Measurements from ENCODE around the gene MTMR12.
"Not testable (repeated sequence)": the region's sequence is repeated elsewhere in the genome, so short reads cannot be mapped to it uniquely, and the experiment has no call there.

Gene MTMR12

DNA sequence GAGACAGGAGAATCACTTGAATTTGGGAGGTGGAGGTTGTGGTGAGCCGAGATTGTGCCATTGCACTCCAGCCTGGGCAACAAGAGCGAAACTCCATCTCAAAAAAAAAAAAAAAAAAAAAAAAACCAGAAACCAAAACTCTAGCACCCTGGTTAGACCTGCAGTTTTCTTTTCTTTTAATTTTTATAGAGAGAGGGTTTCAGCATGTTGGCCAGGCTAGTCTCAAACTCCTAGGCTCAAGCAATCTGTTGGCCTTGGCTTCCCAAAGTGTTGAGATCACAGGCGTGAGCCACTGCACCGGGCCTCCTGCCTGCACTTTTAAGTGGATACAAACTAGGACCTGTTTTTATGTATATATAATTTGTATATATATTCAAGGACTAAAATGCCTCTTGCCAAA, 12.9 kb upstream of the MTMR12 start:
- no peak for DNase-seq (ENCODE audit: low read depth in 1 of 2, low spot score in 1 of 2)

DNA sequence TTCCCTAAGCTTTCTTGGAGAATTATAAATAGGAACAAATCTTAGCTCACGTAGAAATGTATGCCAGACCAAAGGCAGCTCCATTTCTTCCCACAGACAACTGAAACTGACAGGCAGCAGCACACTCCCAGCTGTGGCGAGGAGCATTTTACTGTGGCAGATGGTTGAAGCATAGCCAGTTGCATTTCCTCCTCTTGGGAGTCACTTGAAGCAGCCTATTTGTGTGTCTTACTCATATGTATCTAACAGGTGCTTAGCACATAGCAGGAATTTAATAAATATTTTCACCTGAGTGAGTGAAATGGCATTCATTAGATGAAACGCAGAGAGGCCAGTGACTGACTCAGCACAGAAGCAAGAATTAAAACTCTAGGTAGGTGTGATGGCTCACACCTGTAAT, 12.3 kb upstream of the MTMR12 start:
- DNase-seq (ENCODE audit: low read depth in 1 of 2, low spot score in 1 of 2): no peak

DNA sequence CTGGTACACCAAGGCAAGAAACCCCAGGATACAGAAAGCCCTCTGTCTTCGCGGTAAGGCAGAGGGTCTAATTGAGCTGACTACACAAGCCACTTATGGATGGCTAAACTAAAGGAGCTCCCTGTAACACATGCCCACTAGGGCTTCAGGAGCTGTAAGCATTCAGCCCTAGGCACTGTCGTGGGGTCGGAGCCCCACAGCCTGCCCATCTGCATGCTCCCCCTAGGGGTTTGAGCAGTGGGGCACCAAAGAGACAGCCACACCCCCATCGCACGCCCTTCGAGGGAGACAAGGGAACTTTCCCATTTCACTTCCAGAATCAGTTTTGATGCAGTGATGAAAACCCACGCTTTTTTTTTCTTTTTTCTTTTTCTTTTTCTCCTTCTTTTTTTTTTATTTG, 11.0 kb upstream of the MTMR12 start:
- no peak for DNase-seq (ENCODE audit: low read depth in 1 of 2, low spot score in 1 of 2)

DNA sequence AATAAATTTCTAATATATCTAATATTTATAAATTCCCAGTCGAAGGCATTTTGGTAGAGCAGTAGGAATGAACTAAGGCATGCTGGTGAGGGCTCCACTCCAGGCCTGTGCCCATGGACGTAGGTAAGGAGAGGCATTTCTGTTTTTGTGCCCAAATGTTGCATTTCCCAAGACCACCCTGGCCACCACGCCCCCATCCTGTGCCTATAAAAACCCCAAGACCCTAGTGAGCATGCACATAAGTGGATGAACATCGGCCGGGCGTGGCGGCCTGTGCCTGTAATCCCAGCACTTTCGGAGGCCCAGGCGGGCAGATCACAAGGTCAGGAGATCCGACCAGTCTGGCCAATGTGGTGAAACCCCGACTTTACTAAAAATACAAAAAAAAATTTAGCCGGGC, 10.1 kb upstream of the MTMR12 start:
- DNase-seq (ENCODE audit: low read depth in 1 of 2, low spot score in 1 of 2): no peak

DNA sequence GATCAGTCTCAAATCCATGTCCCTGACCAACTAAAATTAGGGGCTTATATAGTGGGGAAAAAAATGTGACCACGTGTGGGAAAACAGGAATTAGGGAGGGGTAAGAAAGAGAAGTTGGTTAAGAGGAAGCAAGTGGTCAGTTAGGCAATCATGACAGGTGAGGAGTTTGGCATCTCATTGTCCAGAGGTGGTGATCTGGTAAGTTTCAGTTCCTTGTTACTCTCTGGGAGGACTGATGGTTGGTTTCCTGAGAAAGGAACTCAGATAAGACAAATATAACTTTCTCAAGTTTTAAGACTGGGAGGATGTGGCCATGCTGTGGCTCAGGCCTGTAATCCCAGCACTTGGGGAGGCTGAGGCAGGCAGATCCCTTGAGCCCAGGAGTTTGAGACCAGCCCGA, 9.0 kb upstream of the MTMR12 start:
- not testable (repeated sequence) for DNase-seq (ENCODE audit: low read depth in 1 of 2, low spot score in 1 of 2)

DNA sequence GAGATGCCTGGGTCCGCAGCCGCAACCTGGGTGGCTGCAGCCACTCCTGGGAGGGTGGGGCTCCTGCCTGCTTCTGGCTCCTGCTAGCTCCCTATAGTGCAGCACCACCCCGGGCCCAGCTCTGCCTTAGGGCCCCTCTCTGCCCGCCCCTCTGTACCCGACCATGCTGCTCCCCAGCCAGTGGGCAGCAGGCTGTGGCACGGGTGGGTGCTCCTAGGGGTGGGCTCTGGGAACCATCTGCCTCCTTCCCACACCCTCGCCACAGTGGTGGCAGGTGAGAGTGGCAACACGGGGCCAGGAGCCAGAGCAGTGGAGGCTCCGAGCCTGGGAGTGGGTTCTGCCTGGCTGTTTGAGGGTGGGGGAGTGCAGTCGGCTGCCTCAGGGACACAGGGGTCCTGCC, 7.8 kb upstream of the MTMR12 start:
- no peak for DNase-seq (ENCODE audit: low read depth in 1 of 2, low spot score in 1 of 2)

DNA sequence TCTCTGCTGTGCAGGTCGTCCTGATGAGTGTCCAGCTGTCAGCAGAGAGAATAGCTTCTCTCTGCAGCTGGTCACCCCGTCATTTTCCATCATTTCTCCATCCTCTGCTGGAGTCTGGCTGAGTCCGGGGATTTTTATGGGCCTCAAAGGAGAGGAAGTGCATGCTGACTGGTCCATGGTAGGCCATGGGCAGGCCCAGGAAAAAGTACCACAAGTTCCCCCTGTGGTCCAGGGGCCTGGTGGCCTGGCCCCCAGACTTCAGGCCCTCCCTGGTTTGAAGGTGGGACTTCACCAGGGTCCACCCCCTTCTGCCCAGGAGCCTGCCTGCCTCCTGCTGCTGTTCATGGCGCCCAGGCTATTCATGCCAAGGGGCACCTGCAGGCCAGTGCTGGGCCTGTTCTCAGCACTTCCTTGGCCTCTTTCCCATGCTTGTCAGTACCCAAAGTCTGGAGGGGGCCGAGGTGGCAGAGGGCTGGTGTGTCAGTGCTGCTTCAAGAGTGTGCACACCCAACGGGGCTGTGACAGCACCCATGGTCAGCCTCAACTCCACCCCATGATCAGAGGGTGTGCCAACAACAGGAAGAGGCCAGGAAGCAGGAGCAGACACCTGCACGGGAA, 7.3 kb upstream of the MTMR12 start:
- no peak for DNase-seq (ENCODE audit: low read depth in 1 of 2, low spot score in 1 of 2)

DNA sequence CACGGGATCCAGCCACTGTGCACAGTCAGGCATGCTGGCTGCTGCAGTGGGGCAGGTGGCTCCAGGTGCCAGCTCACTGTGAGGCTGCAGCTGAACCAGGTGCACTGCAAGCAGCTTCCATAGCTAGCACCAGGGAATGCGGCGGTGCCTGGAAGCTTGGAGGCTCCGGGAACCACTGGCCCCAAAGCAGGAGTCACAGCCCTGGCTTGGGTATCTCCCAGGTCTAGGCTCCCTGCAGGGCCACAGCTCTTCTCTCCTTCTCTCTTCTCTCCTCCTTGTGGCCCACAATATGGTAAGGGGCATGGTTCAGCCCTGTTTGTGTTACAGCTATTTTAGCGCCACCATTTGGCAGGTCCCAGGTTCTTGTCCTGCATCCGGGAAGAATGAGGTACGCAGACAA, 6.7 kb upstream of the MTMR12 start:
- no peak for DNase-seq (ENCODE audit: low read depth in 1 of 2, low spot score in 1 of 2)

DNA sequence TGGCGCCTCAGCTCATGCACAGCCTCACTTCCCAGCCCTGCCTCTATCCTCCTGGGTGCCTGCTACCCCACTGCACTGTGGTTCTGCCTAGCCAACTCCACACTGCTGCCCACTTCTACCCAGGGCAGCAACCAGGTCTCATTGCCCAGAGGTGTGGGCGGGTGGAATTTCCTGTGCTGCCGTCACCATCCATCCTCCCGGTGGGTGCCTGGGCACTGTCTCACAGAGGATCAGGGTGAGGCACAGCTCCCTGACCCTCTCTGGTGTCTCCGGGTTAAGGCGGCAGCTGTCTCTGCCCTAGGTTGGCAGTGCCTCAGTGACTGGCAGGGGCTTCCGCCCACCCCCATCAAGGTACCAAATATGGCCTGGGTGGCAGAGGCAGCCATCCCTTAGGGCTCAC, 4.3 kb upstream of the MTMR12 start:
- no peak for DNase-seq (ENCODE audit: low read depth in 1 of 2, low spot score in 1 of 2)

DNA sequence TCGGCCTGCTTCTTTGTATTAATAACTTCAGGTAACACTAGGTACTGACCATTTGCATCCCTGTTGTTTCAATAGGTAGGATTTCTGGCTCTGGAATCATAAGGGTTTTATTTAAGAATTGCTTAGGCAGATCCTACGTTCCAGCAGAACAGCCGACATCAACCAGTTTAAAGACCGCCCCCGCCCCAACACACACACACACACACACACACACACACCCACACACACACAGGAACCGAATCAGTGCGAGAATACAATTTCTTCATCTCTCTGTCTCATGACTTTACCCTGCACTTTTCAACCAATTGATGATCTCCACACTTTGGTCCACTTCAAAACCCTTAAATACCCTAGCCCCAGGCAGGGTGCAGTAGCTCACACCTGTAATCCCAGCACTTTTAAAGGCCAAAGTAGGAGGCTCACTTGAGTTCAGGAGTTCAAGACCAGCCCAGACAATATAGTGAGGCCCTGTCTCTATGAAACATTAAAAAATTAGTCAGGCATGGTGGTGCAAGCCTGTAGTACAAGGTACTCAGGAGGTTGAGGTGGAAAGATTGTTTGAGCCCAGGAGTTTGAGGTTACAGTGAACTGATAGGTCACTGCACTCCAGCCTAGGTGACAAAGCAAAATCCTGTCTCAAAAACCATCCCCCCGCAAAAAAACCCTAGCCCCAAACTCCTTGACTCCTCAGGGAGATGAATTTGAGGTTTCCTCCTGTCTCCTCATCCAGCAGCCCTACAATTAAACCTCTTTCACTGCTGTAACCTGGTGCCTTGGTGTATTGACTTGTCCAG, 2.7 kb upstream of the MTMR12 start:
- DNase-seq (ENCODE audit: low read depth in 1 of 2, low spot score in 1 of 2): no peak

DNA sequence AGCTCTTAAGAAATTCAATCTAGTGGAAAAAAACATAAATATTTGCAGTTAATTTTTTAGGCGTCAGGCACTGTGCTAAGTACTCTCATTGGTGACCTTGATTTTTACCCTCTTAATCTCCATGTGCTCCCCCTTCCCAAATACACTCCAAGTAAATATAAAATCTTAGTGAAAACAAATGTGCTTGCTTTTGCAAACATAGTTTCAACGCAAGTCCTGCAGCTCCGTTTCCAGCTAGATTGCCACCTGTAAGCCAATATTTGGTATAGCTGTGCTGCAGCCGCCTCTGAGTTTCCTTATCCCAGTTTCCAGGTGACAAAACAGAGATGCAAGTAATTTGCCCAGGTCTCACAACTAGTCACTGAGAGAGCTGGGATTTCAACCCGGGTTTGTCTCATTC, 1.9 kb upstream of the MTMR12 start:
- DNase-seq (ENCODE audit: low read depth in 1 of 2, low spot score in 1 of 2): no peak

DNA sequence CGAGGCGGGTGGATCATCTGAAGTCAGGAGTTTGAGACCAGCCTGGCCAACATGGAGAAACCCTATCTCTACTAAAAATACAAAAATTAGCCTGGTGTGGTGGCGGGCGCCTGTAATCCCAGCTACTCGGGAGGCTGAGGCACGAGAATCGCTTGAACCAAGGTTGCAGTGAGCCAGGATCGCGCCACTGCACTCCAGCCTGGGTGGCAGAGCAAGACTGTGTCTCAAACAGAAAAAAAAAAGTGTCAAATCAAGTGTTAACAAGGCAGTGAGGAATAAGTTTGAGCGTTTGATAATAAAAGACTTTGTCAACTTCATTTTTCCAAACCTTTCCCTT, 1.4 kb upstream of the MTMR12 start:
- DNase-seq (ENCODE audit: low read depth in 1 of 2, low spot score in 1 of 2): not testable (repeated sequence)

DNA sequence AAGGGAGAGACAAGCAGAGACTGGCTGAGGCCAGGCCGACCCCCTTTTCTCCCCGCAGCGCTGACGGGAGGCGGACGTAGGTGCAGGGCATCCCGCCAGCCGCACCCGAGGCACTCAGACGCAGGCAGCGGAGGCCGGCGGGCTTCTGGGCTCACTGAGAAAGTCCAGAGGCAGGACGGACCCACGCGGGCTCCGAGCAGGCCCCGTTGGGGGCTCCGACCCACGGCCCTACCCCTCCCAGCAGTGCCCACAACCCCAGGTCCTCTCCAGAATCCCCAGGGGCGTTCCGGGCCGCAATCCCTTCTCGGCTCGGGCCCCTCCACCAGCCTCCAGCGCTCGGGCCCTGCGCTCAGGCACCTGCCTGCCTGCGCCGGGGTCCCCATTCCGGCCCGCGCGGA, 543 bp downstream of the MTMR12 start:
- DNase-seq (ENCODE audit: low read depth in 1 of 2, low spot score in 1 of 2): peak in 1 of 2 donors; percentile 31

DNA sequence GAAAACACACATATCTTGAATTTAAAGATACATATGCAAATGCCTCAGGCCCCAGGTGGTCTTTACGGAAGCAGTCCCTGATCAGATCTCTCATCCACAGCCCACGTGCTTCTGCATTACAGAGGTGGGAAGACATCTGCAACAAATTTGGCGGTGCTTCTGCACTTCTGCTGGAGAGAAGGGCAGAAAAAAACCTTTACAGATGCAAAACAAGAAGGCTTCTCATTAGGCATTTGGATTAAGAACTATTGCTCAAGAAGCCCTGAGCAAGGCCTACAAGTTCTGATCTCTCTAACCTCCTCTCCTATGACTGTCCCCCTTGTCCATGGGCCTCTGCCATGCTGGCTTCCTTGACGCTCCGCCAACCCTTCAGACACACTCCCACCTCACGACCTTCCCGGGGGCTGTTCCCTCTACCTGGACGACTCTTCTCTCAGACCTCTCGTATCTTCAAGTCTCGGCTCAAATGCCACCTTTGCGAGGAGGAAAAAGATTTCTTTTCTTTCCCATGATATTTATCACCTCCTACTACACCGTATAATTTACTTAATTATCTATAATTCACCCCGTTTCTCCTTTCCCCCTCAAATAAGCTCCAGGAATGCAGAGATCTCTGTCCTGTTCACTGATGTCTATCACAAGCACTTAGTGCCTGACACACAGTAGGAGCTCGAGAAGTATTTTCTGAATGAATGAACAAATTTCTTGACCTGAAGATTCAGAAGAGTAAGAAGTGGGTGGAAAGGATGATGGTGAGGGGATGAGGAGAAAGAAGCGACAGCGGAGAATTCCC, 1.1 kb downstream of the MTMR12 start:
- no peak for DNase-seq (ENCODE audit: low read depth in 1 of 2, low spot score in 1 of 2)

DNA sequence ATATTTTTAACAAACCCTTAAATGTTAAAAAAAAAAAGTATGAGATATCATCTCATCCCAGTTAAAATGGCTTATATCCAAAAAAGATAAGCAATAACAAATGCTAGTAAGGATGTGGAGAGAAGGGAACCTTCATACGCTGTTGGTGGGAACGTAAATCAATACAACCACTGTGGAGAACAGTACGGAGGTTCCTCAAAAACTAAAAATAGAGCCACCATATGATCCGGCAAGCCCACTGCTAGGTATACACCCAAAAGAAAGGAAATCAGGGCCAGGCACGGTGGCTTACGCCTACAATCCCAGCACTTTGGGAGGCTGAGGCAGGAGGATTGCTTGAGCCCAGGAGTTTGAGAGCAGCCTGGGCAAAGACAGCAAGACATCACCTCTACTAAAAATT, 3.0 kb downstream of the MTMR12 start:
- DNase-seq (ENCODE audit: low read depth in 1 of 2, low spot score in 1 of 2): no peak

DNA sequence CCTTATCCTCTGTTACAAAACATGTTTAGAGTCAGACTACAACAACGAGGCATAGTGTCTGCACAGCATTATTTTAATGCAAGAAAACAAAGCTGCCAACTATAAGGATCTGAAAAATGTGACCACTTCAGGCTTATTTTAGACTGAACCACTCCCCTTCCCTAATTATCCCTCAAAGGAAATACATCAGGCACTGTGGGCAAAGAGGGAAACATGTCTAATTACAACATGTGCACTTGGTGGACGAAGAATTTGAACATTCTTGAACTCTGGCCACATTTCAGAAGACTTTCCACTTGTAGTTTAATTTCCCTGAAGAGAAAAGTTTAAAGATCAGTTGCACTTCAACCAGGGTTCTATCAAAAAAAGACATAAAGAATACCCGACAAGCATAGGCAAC, 3.8 kb downstream of the MTMR12 start:
- no peak for DNase-seq (ENCODE audit: low read depth in 1 of 2, low spot score in 1 of 2)

DNA sequence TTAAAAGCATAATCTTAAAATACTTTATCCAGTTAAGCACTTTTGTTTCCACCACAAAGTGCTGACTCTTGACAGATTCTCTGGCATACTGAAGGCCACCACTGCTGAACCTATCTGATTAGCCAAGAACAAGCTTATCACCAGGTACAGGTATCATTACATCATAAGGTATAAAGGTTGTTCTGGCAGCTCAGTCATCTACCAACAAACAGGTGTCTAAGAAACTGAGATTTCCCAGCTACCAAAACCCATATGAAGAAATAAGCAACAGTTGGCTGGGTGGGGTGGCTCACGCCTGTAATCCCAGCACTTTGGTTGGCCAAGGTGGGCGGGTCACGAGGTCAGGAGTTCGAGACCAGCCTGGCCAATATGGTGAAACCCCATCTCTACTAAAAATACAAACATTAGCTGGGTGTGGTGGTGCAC, 5.0 kb downstream of the MTMR12 start:
- DNase-seq (ENCODE audit: low read depth in 1 of 2, low spot score in 1 of 2): no peak

DNA sequence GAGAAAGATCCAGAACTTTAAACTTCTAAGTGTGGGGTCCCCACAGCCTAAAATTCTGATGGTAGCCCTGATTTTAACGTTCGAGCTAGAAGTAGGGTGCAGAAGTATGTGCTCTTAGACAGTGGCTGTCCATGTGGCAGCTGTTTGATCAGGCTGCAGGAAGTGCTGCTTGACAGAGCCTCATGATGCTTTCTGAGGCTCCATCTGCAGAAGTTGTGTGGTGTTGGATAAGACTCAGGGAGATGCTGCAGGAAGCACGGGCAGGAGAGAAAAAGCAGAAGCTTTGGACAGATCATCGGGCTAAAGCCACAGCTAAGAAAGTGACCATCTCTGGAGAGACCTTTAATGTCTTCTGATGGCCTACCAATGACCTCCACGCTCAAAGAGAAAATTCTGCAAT, 8.1 kb downstream of the MTMR12 start:
- no peak for DNase-seq (ENCODE audit: low read depth in 1 of 2, low spot score in 1 of 2)

DNA sequence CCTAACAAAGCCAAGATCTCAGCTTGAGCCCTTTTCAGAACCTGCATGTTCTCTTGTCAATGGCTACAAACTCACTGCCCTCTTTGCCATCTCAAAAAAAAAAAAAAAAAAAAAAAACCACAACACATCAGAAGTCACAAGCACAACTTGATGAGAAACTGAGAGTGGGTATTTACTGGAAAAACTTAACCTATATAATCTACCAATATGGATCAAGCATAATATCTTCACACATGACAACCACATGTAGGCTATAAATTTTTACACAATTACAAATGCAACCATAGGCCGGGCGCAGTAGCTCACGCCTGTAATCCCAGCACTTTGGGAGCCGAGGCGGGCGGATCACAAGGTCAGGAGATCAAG, 9.0 kb downstream of the MTMR12 start:
- no peak for DNase-seq (ENCODE audit: low read depth in 1 of 2, low spot score in 1 of 2)

DNA sequence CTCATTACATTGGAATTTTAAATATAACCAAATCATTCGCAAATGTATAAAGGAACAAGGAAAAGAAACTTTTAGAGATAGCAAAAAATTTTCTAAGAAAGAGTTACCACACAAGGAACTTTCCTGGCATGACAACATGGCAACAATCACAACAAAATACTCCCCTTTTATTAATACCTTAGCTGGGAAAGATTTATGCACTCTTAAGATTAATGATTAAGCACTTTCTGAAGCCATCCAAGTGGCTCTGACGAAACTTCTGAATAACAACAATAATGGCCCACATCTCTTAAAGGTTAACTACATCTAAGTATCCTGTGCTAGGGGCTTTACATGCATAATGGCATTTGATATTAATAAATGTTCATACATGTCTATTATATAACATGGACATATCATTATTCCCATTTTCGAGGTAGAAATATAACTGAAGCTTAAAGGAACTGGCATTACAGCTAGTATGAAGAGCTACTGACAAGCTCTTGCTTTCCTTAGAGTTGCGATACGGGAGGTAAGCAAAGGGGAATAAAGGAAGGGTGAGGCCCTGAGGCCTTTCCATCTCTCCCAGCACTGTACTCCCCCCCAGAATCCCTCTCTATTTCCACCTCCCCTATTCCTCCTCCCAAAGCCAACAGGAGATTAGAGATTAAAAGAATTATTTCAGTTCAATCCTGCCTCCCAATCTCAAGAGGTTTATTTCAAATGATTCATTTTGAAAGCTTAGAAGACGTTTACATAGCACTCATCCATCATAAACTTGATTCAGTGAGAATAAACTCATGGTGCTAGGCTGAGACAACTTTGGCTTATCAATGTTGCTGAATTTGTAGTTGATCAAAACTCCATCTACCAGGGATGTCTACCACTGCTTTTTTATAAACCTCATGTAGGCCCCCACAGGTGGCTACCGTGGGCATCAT, 9.6 kb downstream of the MTMR12 start:
- DNase-seq (ENCODE audit: low read depth in 1 of 2, low spot score in 1 of 2): no peak

DNA sequence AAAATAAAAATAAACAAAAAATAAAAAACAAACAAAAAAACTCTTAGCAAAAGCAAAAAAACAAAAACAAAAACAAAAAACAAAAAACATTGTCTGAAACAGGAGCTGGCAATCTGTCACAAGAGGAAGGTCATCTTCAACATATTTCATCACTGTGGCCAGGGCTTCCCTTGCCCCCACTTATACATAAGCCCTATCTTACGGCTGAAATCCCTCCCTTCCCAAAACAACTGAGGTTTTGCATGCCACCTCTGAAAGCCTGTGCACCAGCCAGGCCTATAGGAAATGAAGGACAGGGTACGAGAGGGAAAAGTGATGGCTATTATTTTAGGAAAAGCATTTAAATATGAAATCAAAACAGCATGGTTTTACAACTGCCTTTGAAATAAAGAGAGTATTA, 10.8 kb downstream of the MTMR12 start:
- no peak for DNase-seq (ENCODE audit: low read depth in 1 of 2, low spot score in 1 of 2)
